SK-N-SH (cell line): Measurements from ENCODE around the gene SVBP. TPM values are rescaled to one million over a fixed set of nuclear protein-coding genes. Genes with fewer than 3 reads are reported as not detected.
A peak's percentile ranks its signal among the peaks of the same experiment; 100 is the strongest.
"Not testable (repeated sequence)": the region's sequence is repeated elsewhere in the genome, so short reads cannot be mapped to it uniquely, and the experiment has no call there.

ENCODE experiments used
- CTCF ChIA-PET: fragments of 300-600, 350-600 bp; formaldehyde crosslinking; extraction: SDS; loops from one replicate; lab custom pipeline; 2021; lab: Yijun Ruan, JAX
- POLR2A ChIA-PET: fragments of 350-600 bp; sonication (Branson Sonifier 250); formaldehyde crosslinking; extraction: SDS; loops from one replicate; lab custom pipeline; 2020; ENCODE audit warnings: antibody characterized with exemption, inconsistent platforms; lab: Yijun Ruan, JAX
- DNase-seq: peaks from one replicate; pipeline ENCODE4 v3.0.0; 2012
- H2AFZ ChIP-seq: fragments of 200-600 bp; sonication (generic); 2 replicates; pipeline ENCODE4 v1.8.1; 2016; ENCODE audit warnings: antibody characterized with exemption, mild to moderate bottlenecking, low read depth
- H3F3A ChIP-seq: fragments of 200-600 bp; sonication (generic); replicated peaks from 2 replicates; pipeline ENCODE3; 2016; ENCODE audit warnings: antibody characterized with exemption, mild to moderate bottlenecking; ENCODE audit not compliant: insufficient read depth
- H3K27ac ChIP-seq, 2 experiments: fragments of 200-500 bp in 1 of 2; fragments of 200-600 bp in 1 of 2; sonication (Bioruptor generic) in 1 of 2; sonication (generic), shearing (Covaris generic) in 1 of 2; 2 replicates each; pipeline versions ENCODE4 v1.5.1 to v1.6.1; 2014 to 2016; ENCODE audit warnings: low read depth in 2 of 2, inconsistent platforms in 1 of 2, low read length in 1 of 2, mild to moderate bottlenecking in 1 of 2, mixed read lengths in 1 of 2
- H3K27me3 ChIP-seq: fragments of 200-600 bp; sonication (generic), shearing (Covaris generic); 2 replicates; pipeline ENCODE4 v1.6.1; 2016; ENCODE audit warnings: mixed run types; ENCODE audit not compliant: insufficient read depth
- H3K36me3 ChIP-seq, 2 experiments: fragments of 200-500 bp in 1 of 2; fragments of 200-600 bp in 1 of 2; sonication (Bioruptor generic) in 1 of 2; sonication (generic) in 1 of 2; replicated peaks in 1 of 2; 2 replicates each; pipeline versions ENCODE3 to v1.5.1; 2014 to 2016; ENCODE audit warnings: low read length in 1 of 2, mild to moderate bottlenecking in 1 of 2; ENCODE audit not compliant: insufficient read depth in 2 of 2, control insufficient read depth in 1 of 2
- H3K4me1 ChIP-seq, 2 experiments: fragments of 200-500 bp in 1 of 2; fragments of 200-600 bp in 1 of 2; sonication (Bioruptor generic) in 1 of 2; sonication (generic), shearing (Covaris generic) in 1 of 2; 2 replicates each; pipeline versions ENCODE4 v1.5.1 to v1.6.1; 2014 to 2016; ENCODE audit warnings: low read depth in 1 of 2, low read length in 1 of 2, mixed run types in 1 of 2; ENCODE audit not compliant: insufficient read depth in 2 of 2, control insufficient read depth in 1 of 2
- H3K4me2 ChIP-seq: fragments of 200-600 bp; sonication (generic), shearing (Covaris generic); 2 replicates; pipeline ENCODE4 v1.6.1; 2017; ENCODE audit warnings: mixed run types
- H3K4me3 ChIP-seq, 2 experiments: fragments of 200-500 bp in 1 of 2; fragments of 200-600 bp in 1 of 2; sonication (Bioruptor generic) in 1 of 2; sonication (generic), shearing (Covaris generic) in 1 of 2; 2 replicates each; pipeline versions ENCODE4 v1.5.1 to v1.8.1; 2014 to 2016; ENCODE audit warnings: low read depth in 2 of 2, inconsistent platforms in 1 of 2, low read length in 1 of 2, mild to moderate bottlenecking in 1 of 2, mixed read lengths in 1 of 2, moderate library complexity in 1 of 2
- H3K79me2 ChIP-seq: fragments of 200-600 bp; sonication (generic); 2 replicates; pipeline ENCODE4 v1.8.1; 2017; ENCODE audit warnings: mild to moderate bottlenecking; ENCODE audit not compliant: insufficient read depth
- H3K9ac ChIP-seq: fragments of 200-600 bp; sonication (generic); 2 replicates; pipeline ENCODE4 v1.6.1; 2017; ENCODE audit warnings: mixed run types
- H3K9me2 ChIP-seq: fragments of 200-600 bp; sonication (generic); 2 replicates; pipeline ENCODE4 v1.6.1; 2017; ENCODE audit warnings: mixed run types
- H3K9me3 ChIP-seq: fragments of 200-600 bp; sonication (generic); 2 replicates; pipeline ENCODE4 v1.6.1; 2017; ENCODE audit warnings: mixed run types, mild to moderate bottlenecking, moderate library complexity
- H4K20me1 ChIP-seq: fragments of 200-600 bp; sonication (generic); 2 replicates; pipeline ENCODE4 v1.6.1; 2017; ENCODE audit warnings: mild to moderate bottlenecking, mixed run types; ENCODE audit not compliant: insufficient read depth
- POLR2AphosphoS5 ChIP-seq: IDR thresholded peaks from 2 replicates; pipeline ENCODE4 v1.6.1; 2012; ENCODE audit warnings: low read depth, low read length
- RCOR1 ChIP-seq: fragments of 150-350 bp; IDR thresholded peaks from 2 replicates; pipeline ENCODE4 v1.6.1; 2017; ENCODE audit warnings: antibody characterized with exemption, low read length
- REST ChIP-seq: IDR thresholded peaks from 2 replicates; pipeline ENCODE4 v1.6.1; 2012; ENCODE audit warnings: mild to moderate bottlenecking, low read depth, low read length, moderate library complexity
- RXRA ChIP-seq: IDR thresholded peaks from 2 replicates; pipeline ENCODE4 v1.4.0; 2012; ENCODE audit warnings: low read depth, mild to moderate bottlenecking, borderline replicate concordance
- WGBS: methylation state at CpG from one replicate; pipeline ENCODE4 v1.1.6; 2017; ENCODE audit warnings: low lambda C conversion rate; 5-methylcytosine and 5-hydroxymethylcytosine counted together
- polyA plus RNA-seq, 3 experiments: library from polyadenylated mRNA; depleted of rRNA; stranded (reverse); fragments of >200 nt; gene quantifications; 2 replicates each; pipeline ENCODE4 v1.2.3, GENCODE V29; 2012

SVBP gene
- polyA plus RNA-seq, 1 of the 3 experiments (the other 2 are of a cell fraction), result 18.6 TPM

- no peaks in the 10 kb centered on the region for H3K27me3 ChIP-seq
- CTCF ChIA-PET, result interaction anchor here (1.5 kb wide), 1 partner anchor 96 kb away, joined by 6 read pairs; no protein-coding TSS in a partner anchor
- H3K79me2 ChIP-seq, result peaks cover 30% of the 10 kb centered on the region
- POLR2A ChIA-PET, result interaction anchor here (0.6 to 1.2 kb wide), 4 partner anchors 12 to 29 kb away, joined by 3 to 5 read pairs (median 3); partner anchors contain the start of gene ZNF691
- peak overlapping the region; percentile 76 to 85 for H3K4me3 ChIP-seq
- peaks cover 0 to 11% of the 10 kb centered on the region in 2 experiments for H3K36me3 ChIP-seq
- no peak for TF ChIP-seq RCOR1
- peak; percentile 0; the same call in 1 of the 2 replicates for TF ChIP-seq POLR2AphosphoS5
- no peak for TF ChIP-seq REST
- TF ChIP-seq, all 33 proteins: peak for 1
- peak overlapping the region; percentile 53; the same call in 1 of the 2 replicates for H2AFZ ChIP-seq
- H3K4me2 ChIP-seq, result peak overlapping the region; percentile 76
- DNase-seq, result no peak
- no peaks in the 10 kb centered on the region; the same call in 1 of the 2 replicates for H4K20me1 ChIP-seq
- 0% methylated on average over 7 of the region's 13 CpGs for WGBS
- no peaks in the 10 kb centered on the region for H3K9me2 ChIP-seq
- peak overlapping the region; percentile 98; the same call in 1 of the 2 replicates for H3K9ac ChIP-seq
- H3K4me1 ChIP-seq, result peaks cover 12% of the 10 kb centered on the region in 2 experiments; a peak in 2 of 4 replicates
- H3K9me3 ChIP-seq, result no peaks in the 10 kb centered on the region
- peak overlapping the region; percentile 50 to 98; a peak in 3 of 4 replicates for H3K27ac ChIP-seq
- H3F3A ChIP-seq, result peaks cover 7% of the 10 kb centered on the region
Measured at GRCh38 chr1:42817440-42817767, 207 bp upstream of the SVBP start.

GRCh38 chr1:42815941-42816584 is 1.1 kb downstream of the SVBP start:
- H4K20me1 ChIP-seq, result no peaks in the 10 kb centered on the region
- POLR2A ChIA-PET, result interaction anchor here (0.7 to 1.5 kb wide), 4 partner anchors 30 to 258 kb away, joined by 3 to 4 read pairs (median 3); partner anchors contain the start of gene ZNF691
- WGBS, result 31% methylated on average over 7 of the region's 7 CpGs
- H3K36me3 ChIP-seq, result peaks cover 0 to 14% of the 10 kb centered on the region in 2 experiments
- H3K4me2 ChIP-seq, result peak overlapping the region; percentile 87
- TF ChIP-seq RXRA, result no peak
- CTCF ChIA-PET, result interaction anchor here (1.2 to 1.9 kb wide), 5 partner anchors 9 to 52 kb away, joined by 3 to 7 read pairs (median 7); partner anchors contain the start of gene ZNF691
- peak overlapping the region; percentile 76 to 85 for H3K4me3 ChIP-seq
- H2AFZ ChIP-seq, result peak overlapping the region; percentile 94
- H3K9ac ChIP-seq, result peak overlapping the region; percentile 98
- H3K9me3 ChIP-seq, result no peaks in the 10 kb centered on the region
- peaks cover 8 to 15% of the 10 kb centered on the region in 2 experiments; a peak in 2 of 4 replicates for H3K4me1 ChIP-seq
- peaks cover 4% of the 10 kb centered on the region for H3F3A ChIP-seq
- no peaks in the 10 kb centered on the region for H3K27me3 ChIP-seq
- H3K79me2 ChIP-seq, result peaks cover 30% of the 10 kb centered on the region
- no peaks in the 10 kb centered on the region for H3K9me2 ChIP-seq
- H3K27ac ChIP-seq, result peak overlapping the region; percentile 98 to 99
- no peak for DNase-seq

GRCh38 chr1:42814815-42815214 is 2.4 kb downstream of the SVBP start:
- H3K36me3 ChIP-seq, result peaks cover 0 to 14% of the 10 kb centered on the region in 2 experiments
- CTCF ChIA-PET, result interaction anchor here (1.8 to 1.9 kb wide), 2 partner anchors 12 to 32 kb away, joined by 4 to 7 read pairs; partner anchors contain the start of gene ZNF691
- H3K4me1 ChIP-seq, result peaks cover 3 to 11% of the 10 kb centered on the region in 2 experiments; a peak in 2 of 4 replicates
- H3K9me3 ChIP-seq, H3K27ac ChIP-seq, H4K20me1 ChIP-seq, POLR2A ChIA-PET, H3K9ac ChIP-seq, H3K27me3 ChIP-seq, DNase-seq, H3K4me2 ChIP-seq, H3F3A ChIP-seq, H3K4me3 ChIP-seq, H3K9me2 ChIP-seq, H2AFZ ChIP-seq: not testable (repeated sequence)
- WGBS, result 97% methylated on average over 3 of the region's 3 CpGs
- H3K79me2 ChIP-seq, result peaks cover 21% of the 10 kb centered on the region
